Parathyroid adenoma (tissue), 2 donors: Measurements from ENCODE around the gene CITED2.

Experiments used
- H2AFZ ChIP-seq: fragments of 300-600 bp; sonication (generic); one replicate; pipeline ENCODE4 v1.7.0; 2017; ENCODE audit warnings: antibody characterized with exemption, mild to moderate bottlenecking
- H3K27ac ChIP-seq: fragments of 300-600 bp; sonication (generic); one replicate; pipeline ENCODE4 v1.7.0; 2017
- H3K27me3 ChIP-seq: fragments of 300-600 bp; sonication (generic); one replicate; pipeline ENCODE4 v1.7.0; 2017; ENCODE audit warnings: low read length; ENCODE audit not compliant: control insufficient read depth, insufficient read depth
- H3K36me3 ChIP-seq: fragments of 300-600 bp; sonication (generic); one replicate; pipeline ENCODE4 v1.7.0; 2017; ENCODE audit warnings: low read length; ENCODE audit not compliant: control insufficient read depth, insufficient read depth
- H3K4me1 ChIP-seq: fragments of 300-600 bp; sonication (generic); one replicate; pipeline ENCODE4 v1.7.0; 2017; ENCODE audit warnings: control low read depth
- H3K4me2 ChIP-seq: fragments of 300-600 bp; sonication (generic); one replicate; pipeline ENCODE4 v1.7.0; 2017; ENCODE audit warnings: low read length
- H3K4me3 ChIP-seq: fragments of 300-600 bp; sonication (generic); one replicate; pipeline ENCODE4 v1.7.0; 2017; ENCODE audit warnings: low read depth, low read length
- H3K79me2 ChIP-seq: fragments of 300-600 bp; sonication (generic); one replicate; pipeline ENCODE4 v1.7.0; 2017; ENCODE audit warnings: control low read depth
- H3K9ac ChIP-seq: fragments of 300-600 bp; sonication (generic); one replicate; pipeline ENCODE4 v1.7.0; 2017; ENCODE audit warnings: mild to moderate bottlenecking
- H3K9me3 ChIP-seq: fragments of 300-600 bp; sonication (generic); one replicate; pipeline ENCODE4 v1.7.0; 2017; ENCODE audit warnings: low read length; ENCODE audit not compliant: control insufficient read depth
- CTCF ChIP-seq: fragments of 300-600 bp; sonication (generic); IDR thresholded peaks from one replicate; pipeline ENCODE4 v1.7.0; 2017; ENCODE audit warnings: antibody characterized with exemption, mild to moderate bottlenecking
- donor health status: primary hyperparathyroidism.

Gene CITED2

GRCh38 chr6:139394027-139394649 lies 19.7 kb upstream of the CITED2 start:
- H3K27me3 ChIP-seq: no peaks in the 10 kb centered on the region
- no peaks in the 10 kb centered on the region for H3K4me1 ChIP-seq
- no peak overlapping the region for H2AFZ ChIP-seq
- H3K36me3 ChIP-seq: no peaks in the 10 kb centered on the region
- no peak overlapping the region for H3K4me2 ChIP-seq
- no peaks in the 10 kb centered on the region for H3K9me3 ChIP-seq
- no peak overlapping the region for H3K9ac ChIP-seq
- H3K79me2 ChIP-seq: no peaks in the 10 kb centered on the region
- no peak for TF ChIP-seq CTCF
- no peak overlapping the region for H3K27ac ChIP-seq
- no peak overlapping the region for H3K4me3 ChIP-seq

- Histone ChIP-seq H3K9me3 (no peaks in the 10 kb centered on the region), H3K36me3 (no peaks in the 10 kb centered on the region), H3K79me2 (no peaks in the 10 kb centered on the region), H3K27ac (no peak overlapping the region), H2AFZ (no peak overlapping the region), H3K27me3 (no peaks in the 10 kb centered on the region), H3K4me1 (no peaks in the 10 kb centered on the region), H3K4me3 (no peak overlapping the region), H3K4me2 (no peak overlapping the region), H3K9ac (no peak overlapping the region)
- no peak for TF ChIP-seq CTCF
Measured at GRCh38 chr6:139392794-139393193, 18.3 kb upstream of the CITED2 start.

- no peak overlapping the region for H3K4me3 ChIP-seq
- no peaks in the 10 kb centered on the region for H3K9me3 ChIP-seq
- H3K4me2 ChIP-seq: no peak overlapping the region
- TF ChIP-seq CTCF: no peak
- H3K4me1 ChIP-seq: no peaks in the 10 kb centered on the region
- H3K79me2 ChIP-seq: no peaks in the 10 kb centered on the region
- H2AFZ ChIP-seq: no peak overlapping the region
- no peak overlapping the region for H3K27ac ChIP-seq
- H3K27me3 ChIP-seq: no peaks in the 10 kb centered on the region
- no peak overlapping the region for H3K9ac ChIP-seq
- H3K36me3 ChIP-seq: no peaks in the 10 kb centered on the region
Measured at GRCh38 chr6:139391709-139392108, 17.3 kb upstream of the CITED2 start.

- no peak overlapping the region for H3K4me3 ChIP-seq
- no peak overlapping the region for H3K27ac ChIP-seq
- no peak for TF ChIP-seq CTCF
- no peaks in the 10 kb centered on the region for H3K36me3 ChIP-seq
- no peak overlapping the region for H3K4me2 ChIP-seq
- no peak overlapping the region for H2AFZ ChIP-seq
- peaks cover 2% of the 10 kb centered on the region for H3K4me1 ChIP-seq
- no peaks in the 10 kb centered on the region for H3K27me3 ChIP-seq
- H3K9me3 ChIP-seq: no peaks in the 10 kb centered on the region
- no peaks in the 10 kb centered on the region for H3K79me2 ChIP-seq
- H3K9ac ChIP-seq: no peak overlapping the region
Measured at GRCh38 chr6:139390447-139390846, 16.0 kb upstream of the CITED2 start.

GRCh38 chr6:139388384-139388783 lies 13.9 kb upstream of the CITED2 start:
- no peak for TF ChIP-seq CTCF
- H3K4me1 ChIP-seq: peaks cover 2% of the 10 kb centered on the region
- H3K9me3 ChIP-seq: no peaks in the 10 kb centered on the region
- H3K79me2 ChIP-seq: no peaks in the 10 kb centered on the region
- H3K4me3 ChIP-seq: no peak overlapping the region
- no peak overlapping the region for H3K27ac ChIP-seq
- no peaks in the 10 kb centered on the region for H3K27me3 ChIP-seq
- no peak overlapping the region for H2AFZ ChIP-seq
- H3K36me3 ChIP-seq: no peaks in the 10 kb centered on the region
- no peak overlapping the region for H3K9ac ChIP-seq
- no peak overlapping the region for H3K4me2 ChIP-seq
